IPS-18c (cell line): ENCODE measurements around the gene FBXO4.
"Not testable (repeated sequence)": the region's sequence is repeated elsewhere in the genome, so short reads cannot be mapped to it uniquely, and the experiment has no call there.

Source experiments
- H3K4me3 ChIP-seq: 2 replicates; pipeline ENCODE4 v1.7.0; 2013; ENCODE audit warnings: low read depth, mild to moderate bottlenecking, low read length, moderate library complexity; ENCODE audit not compliant: insufficient read depth
- H3K9me3 ChIP-seq: one replicate; pipeline ENCODE4 v1.6.1; 2013; ENCODE audit warnings: mild to moderate bottlenecking, low read length, moderate library complexity; ENCODE audit not compliant: control insufficient read depth, insufficient read depth

The FBXO4 gene

DNA sequence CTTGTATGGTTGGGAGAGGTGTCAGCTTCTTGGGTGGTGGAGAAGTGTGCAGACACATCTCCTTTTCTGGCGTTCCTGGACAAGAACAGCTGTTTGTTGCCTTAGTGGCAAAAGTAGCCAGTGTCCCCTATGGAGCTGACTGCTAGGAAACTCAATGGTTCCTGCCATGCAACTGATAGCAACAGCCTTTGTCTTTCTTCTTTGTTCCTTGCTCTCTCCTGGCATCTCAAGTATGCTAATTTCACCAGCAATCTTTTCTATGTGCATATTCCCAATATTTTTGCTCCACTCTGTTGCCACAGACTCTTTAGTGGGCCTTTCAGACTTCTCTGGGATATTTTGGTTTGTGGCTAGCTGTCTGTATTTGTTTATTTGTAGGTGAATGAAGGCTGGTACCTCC, 36.7 kb downstream of the FBXO4 start:
- Histone ChIP-seq H3K9me3 (no peaks in the 10 kb centered on the region), H3K4me3 (no peak overlapping the region)

- H3K9me3 ChIP-seq = no peaks in the 10 kb centered on the region
These were observed 37.4 kb downstream of the FBXO4 start for GRCh38 chr5:41962491-41962890.

DNA sequence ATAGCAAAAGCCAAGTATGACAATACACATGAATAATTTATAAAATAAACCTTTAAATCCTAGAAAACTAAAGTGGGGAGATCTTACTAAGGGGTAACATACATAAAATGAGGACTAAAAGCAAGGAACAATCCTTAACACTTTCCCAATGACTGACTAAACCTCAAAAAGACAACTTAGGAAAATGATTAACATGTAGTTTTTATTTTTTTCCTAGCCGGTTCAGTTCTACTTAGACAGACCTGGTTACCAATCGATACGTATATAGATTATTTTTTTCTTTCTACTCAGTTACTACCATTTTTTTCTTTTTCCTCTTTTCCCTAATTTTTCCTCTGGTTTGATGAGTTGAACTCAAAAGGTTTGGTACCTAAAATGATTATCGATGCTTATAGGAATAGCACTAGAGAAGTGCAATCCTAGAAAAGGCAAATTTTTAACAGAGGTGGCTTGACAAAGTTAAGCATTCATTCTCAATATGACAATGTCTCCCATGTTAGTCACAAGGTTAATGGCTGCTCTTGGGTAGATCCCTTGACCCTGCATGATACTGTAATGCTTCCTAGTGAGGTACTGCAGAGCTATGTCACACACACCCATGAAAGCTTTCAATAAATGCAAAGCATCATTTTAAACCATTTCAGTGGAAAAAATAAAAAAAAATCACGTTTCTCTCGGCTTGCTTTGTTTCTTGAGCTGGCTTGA, 41.5 kb downstream of the FBXO4 start:
- Histone ChIP-seq H3K4me3 (no peak overlapping the region), H3K9me3 (peaks cover 4% of the 10 kb centered on the region)

More at GRCh38 chr5:41962491-41962890, 37.4 kb downstream of the FBXO4 start:
- no peak overlapping the region for H3K4me3 ChIP-seq

GRCh38 chr5:41967401-41967800, 42.3 kb downstream of the FBXO4 start:
- Histone ChIP-seq H3K4me3 (no peak overlapping the region), H3K9me3 (peaks cover 4% of the 10 kb centered on the region)

DNA sequence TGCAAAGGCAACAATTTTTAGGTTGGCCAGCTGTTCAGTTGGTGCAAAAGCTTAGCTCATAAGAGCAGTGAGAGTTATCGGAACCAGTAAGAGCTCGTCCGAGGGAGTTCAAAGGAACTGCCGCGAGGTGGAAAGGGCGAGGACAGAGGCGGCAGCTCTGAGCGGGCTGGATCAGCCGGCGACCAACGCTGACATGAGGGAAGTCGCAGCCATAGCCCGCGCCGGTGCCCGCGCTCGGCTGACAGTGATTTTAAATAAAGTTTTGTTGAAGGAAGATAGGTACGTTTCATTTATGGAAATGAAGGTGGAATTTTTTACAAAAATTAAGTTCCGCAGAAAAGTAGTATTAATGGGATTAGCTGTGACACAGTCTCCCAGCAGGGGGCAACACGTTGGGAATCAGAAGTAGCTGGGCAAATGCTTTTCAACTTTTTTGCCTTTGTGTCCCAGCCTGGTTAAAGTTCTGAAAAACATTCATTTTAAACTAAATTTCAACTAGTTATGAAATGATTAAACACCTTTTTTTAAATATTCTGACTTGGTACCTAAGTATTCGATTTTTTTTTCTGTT, 43.2 kb downstream of the FBXO4 start:
- H3K9me3 ChIP-seq = peaks cover 4% of the 10 kb centered on the region
- H3K4me3 ChIP-seq = no peak overlapping the region

GRCh38 chr5:41973087-41973486, 48.0 kb downstream of the FBXO4 start:
- Histone ChIP-seq H3K4me3 (no peak overlapping the region), H3K9me3 (peaks cover 4% of the 10 kb centered on the region)

DNA sequence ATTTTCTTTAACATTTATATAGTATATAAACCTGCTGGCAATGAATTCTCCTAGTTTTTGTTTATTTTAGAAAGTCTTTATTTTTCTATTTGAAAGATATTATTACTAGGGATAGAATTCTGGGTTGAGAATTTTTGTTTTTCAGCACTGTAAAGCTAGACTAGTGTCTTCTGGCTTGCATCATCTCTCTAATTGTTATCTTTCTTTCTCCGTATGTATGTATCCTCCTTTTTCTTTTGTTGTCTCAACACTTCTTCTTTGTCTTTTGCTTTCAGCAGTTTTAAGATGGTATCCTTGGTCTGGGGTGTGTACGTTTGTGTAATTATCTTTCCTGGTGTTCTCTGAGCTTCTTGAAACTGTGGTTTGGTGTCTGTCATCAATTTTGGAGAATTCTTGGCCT, 48.8 kb downstream of the FBXO4 start:
- H3K4me3 ChIP-seq = no peak overlapping the region
- H3K9me3 ChIP-seq = no peaks in the 10 kb centered on the region

- Histone ChIP-seq H3K4me3 (no peak overlapping the region), H3K9me3 (no peaks in the 10 kb centered on the region)
These were observed 53.6 kb downstream of the FBXO4 start for GRCh38 chr5:41978676-41979075.

GRCh38 chr5:41980396-41980795, 55.3 kb downstream of the FBXO4 start:
- Histone ChIP-seq H3K9me3 (no peaks in the 10 kb centered on the region), H3K4me3 (no peak overlapping the region)

GRCh38 chr5:41980870-41981269, 55.8 kb downstream of the FBXO4 start:
- Histone ChIP-seq H3K4me3 (no peak overlapping the region), H3K9me3 (no peaks in the 10 kb centered on the region)

GRCh38 chr5:41982858-41983257, 57.8 kb downstream of the FBXO4 start:
- H3K4me3 ChIP-seq, H3K9me3 ChIP-seq: not testable (repeated sequence)

DNA sequence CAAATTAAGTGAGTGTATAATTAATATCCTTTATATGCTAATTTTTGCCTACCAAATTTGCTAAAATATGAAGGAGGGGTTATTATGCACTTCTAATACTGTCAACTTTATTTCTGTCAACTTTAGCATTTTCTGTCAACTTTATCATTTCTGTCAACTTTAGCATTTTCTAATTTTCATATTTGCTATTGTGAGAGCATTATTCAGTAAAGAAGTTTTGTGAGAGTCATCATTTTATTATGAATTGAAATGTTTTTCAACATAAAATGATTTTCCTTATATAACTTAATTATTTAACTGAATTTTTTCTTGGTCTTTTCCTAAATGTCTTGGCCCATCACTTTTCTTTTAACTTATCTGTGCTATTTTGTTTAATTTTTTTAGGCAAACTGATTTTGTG, 58.2 kb downstream of the FBXO4 start:
- H3K9me3 ChIP-seq = no peaks in the 10 kb centered on the region
- H3K4me3 ChIP-seq = no peak overlapping the region

GRCh38 chr5:41985945-41986695, 61.0 kb downstream of the FBXO4 start:
- Histone ChIP-seq H3K9me3 (no peaks in the 10 kb centered on the region), H3K4me3 (no peak overlapping the region)
